B cell (primary cell): ENCODE measurements around the gene PRKCZ. TPM values are rescaled to one million over a fixed set of nuclear protein-coding genes. Genes with fewer than 3 reads are reported as not detected.

Experiments
- ATAC-seq: fragments of 200-7000 bp; cut with Tn5 transposase; one replicate; pipeline ENCODE4 v1.10.0; 2021; ENCODE audit warnings: low read depth, mild to moderate bottlenecking, moderate number of reproducible peaks, moderate library complexity
- CTCF ChIA-PET: fragments of 350-600 bp; sonication (Branson Sonifier 250); formaldehyde crosslinking; loops from one replicate; lab custom pipeline; 2021; ENCODE audit warnings: antibody characterized with exemption, inconsistent platforms; lab: Charles Lee
- POLR2A ChIA-PET: fragments of 350-600 bp; sonication (Branson Sonifier 250); formaldehyde crosslinking; loops from one replicate; lab custom pipeline; 2021; ENCODE audit warnings: antibody characterized with exemption; lab: Charles Lee
- DNase-seq: peaks from one replicate; pipeline ENCODE4 v3.0.0; 2013
- H2AFZ ChIP-seq: 2 replicates; pipeline ENCODE4 v1.6.1; 2012; ENCODE audit warnings: mild to moderate bottlenecking, low read depth, low read length; ENCODE audit not compliant: insufficient read depth, poor library complexity, severe bottlenecking
- H3K27ac ChIP-seq, 2 donors: 1 replicate in 1 of 2; 2 replicates in 1 of 2; pipeline ENCODE4 v1.5.1; 2012 to 2013; ENCODE audit warnings: low read length in 2 of 2, mild to moderate bottlenecking in 2 of 2, moderate library complexity in 1 of 2
- H3K27me3 ChIP-seq, 4 experiments: fragments of 200-600 bp in 1 of 4; sonication (generic) in 1 of 4; replicated peaks in 1 of 4; 1 replicate in 2 of 4; 2 replicates in 2 of 4; pipeline versions ENCODE4 v1.6.1 to v1.7.0; 2013 to 2016; ENCODE audit warnings: low read length in 3 of 4, mild to moderate bottlenecking in 2 of 4, mixed read lengths in 1 of 4, moderate library complexity in 1 of 4; ENCODE audit not compliant: insufficient read depth in 4 of 4, control insufficient read depth in 3 of 4; ENCODE audit errors: control extremely low read depth in 1 of 4
- H3K36me3 ChIP-seq, 2 experiments: replicated peaks in 1 of 2; 1 replicate in 1 of 2; 2 replicates in 1 of 2; pipeline versions ENCODE4 v1.6.1 to v1.7.1; 2013; ENCODE audit warnings: low read length in 1 of 2; ENCODE audit not compliant: insufficient read depth in 2 of 2, control insufficient read depth in 1 of 2; ENCODE audit errors: control extremely low read depth in 1 of 2, extremely low read depth in 1 of 2
- H3K4me1 ChIP-seq, 2 donors: fragments of 200-600 bp in 1 of 2; sonication (generic) in 1 of 2; 1 replicate in 1 of 2; 2 replicates in 1 of 2; pipeline versions ENCODE4 v1.5.1 to v1.6.1; 2013 to 2017; ENCODE audit warnings: low read length in 2 of 2; ENCODE audit not compliant: control insufficient read depth in 2 of 2, insufficient read depth in 2 of 2
- H3K4me2 ChIP-seq: replicated peaks from 2 replicates; pipeline ENCODE3; 2012; ENCODE audit warnings: mild to moderate bottlenecking, low read depth, low read length; ENCODE audit not compliant: poor library complexity, severe bottlenecking
- H3K4me3 ChIP-seq, 5 experiments: fragments of 200-600 bp in 1 of 5; sonication (generic) in 1 of 5; 1 replicate in 3 of 5; 2 replicates in 2 of 5; pipeline versions ENCODE4 v1.5.1 to v1.7.0; 2011 to 2016; ENCODE audit warnings: low read length in 4 of 5, mild to moderate bottlenecking in 4 of 5, low read depth in 2 of 5, control low read depth in 1 of 5, moderate library complexity in 1 of 5; ENCODE audit not compliant: insufficient read depth in 1 of 5; ENCODE audit errors: control extremely low read depth in 1 of 5, extremely low read depth in 1 of 5
- H3K79me2 ChIP-seq: fragments of 200-600 bp; sonication (generic); one replicate; pipeline ENCODE4 v1.6.0; 2016; ENCODE audit warnings: low read length; ENCODE audit not compliant: control insufficient read depth, insufficient read depth
- H3K9ac ChIP-seq: fragments of 200-600 bp; sonication (generic); 2 replicates; pipeline ENCODE4 v1.6.1; 2017; ENCODE audit warnings: mild to moderate bottlenecking, low read length, moderate library complexity
- H3K9me3 ChIP-seq, 3 donors: one replicate each; pipeline versions ENCODE4 v1.6.1 to v1.7.1; 2013; ENCODE audit warnings: low read length in 2 of 3; ENCODE audit not compliant: control insufficient read depth in 2 of 3, insufficient read depth in 1 of 3; ENCODE audit errors: control extremely low read depth in 1 of 3
- H4K20me1 ChIP-seq: 2 replicates; pipeline ENCODE4 v1.6.0; 2012; ENCODE audit warnings: mild to moderate bottlenecking, low read length; ENCODE audit not compliant: insufficient read depth, control insufficient read depth, poor library complexity, severe bottlenecking
- H3K27ac Mint-ChIP-seq: one replicate; pipeline ENCODE4 v1.8.0; 2021; ENCODE audit warnings: mixed read lengths
- H3K27me3 Mint-ChIP-seq: one replicate; pipeline ENCODE4 v1.8.0; 2021; ENCODE audit warnings: mixed read lengths
- H3K4me1 Mint-ChIP-seq: one replicate; pipeline ENCODE4 v1.8.0; 2021; ENCODE audit warnings: mixed read lengths
- H3K4me3 Mint-ChIP-seq: one replicate; pipeline ENCODE4 v1.8.0; 2021; ENCODE audit warnings: mixed read lengths
- H3K9me3 Mint-ChIP-seq: one replicate; pipeline ENCODE4 v1.8.0; 2022; ENCODE audit warnings: mixed read lengths; ENCODE audit not compliant: insufficient read depth
- EZH2 ChIP-seq: IDR thresholded peaks from 2 replicates; pipeline ENCODE4 v1.6.1; 2012; ENCODE audit warnings: borderline replicate concordance, low read depth, mild to moderate bottlenecking, moderate library complexity, low read length; ENCODE audit not compliant: insufficient read depth, poor library complexity, severe bottlenecking
- WGBS: methylation state at CpG from one replicate; pipeline ENCODE4 v1.1.5; 2013; ENCODE audit warnings: missing lambda C conversion rate; ENCODE audit not compliant: insufficient coverage; 5-methylcytosine and 5-hydroxymethylcytosine counted together
- intact Hi-C: fragments of 100-400 bp; cut with micrococcal nuclease; formaldehyde crosslinking; loops from one replicate; pipeline ENCODE4 v1.10.0; 2022
- polyA plus RNA-seq: library from polyadenylated mRNA; depleted of rRNA; stranded (reverse); fragments of >200 nt; gene quantifications from 2 replicates; pipeline ENCODE4 v1.2.3, GENCODE V29; 2012
- total RNA-seq, 2 donors: library from RNA; stranded (reverse); fragments of 120-200 nt in 1 of 2; gene quantifications; 1 replicate in 1 of 2; 2 replicates in 1 of 2; pipeline versions ENCODE4 v1.2.3 to v1.2.4, GENCODE V29; 2013 to 2022
- TF ChIP-seq, protein P1 (sequence below): fragments of 200-600 bp; IDR thresholded peaks from one replicate; pipeline ENCODE4 v1.8.0; 2022; ENCODE audit warnings: antibody characterized with exemption, mild to moderate bottlenecking

The PRKCZ gene
- total and polyA plus RNA-seq, 2 donors (not counting 1 experiment from before 2014, with no cell fraction given) = 17.9 to 53.2 TPM

- peaks cover 25 to 38% of the 10 kb centered on the region in 2 donors for H3K4me1 ChIP-seq
- Mint-ChIP-seq H3K27ac (peak overlapping the region; percentile 68), H3K9me3 (no peaks in the 10 kb centered on the region), H3K4me1 (peaks cover 38% of the 10 kb centered on the region), H3K27me3 (peaks cover 14% of the 10 kb centered on the region), H3K4me3 (peak overlapping the region; percentile 81)
- no peak overlapping the region for H3K27ac ChIP-seq
- ATAC-seq (no peak), DNase-seq (no peak)
- POLR2A ChIA-PET = no interaction called here
- H4K20me1 ChIP-seq = peaks cover 11% of the 10 kb centered on the region
- 78% methylated on average over 23 of the region's 25 CpGs for WGBS
- no peak overlapping the region for H3K4me3 ChIP-seq
- intact Hi-C loops = no loop called here
- TF ChIP-seq EZH2 = no peak
- TF ChIP-seq, protein P1, sequence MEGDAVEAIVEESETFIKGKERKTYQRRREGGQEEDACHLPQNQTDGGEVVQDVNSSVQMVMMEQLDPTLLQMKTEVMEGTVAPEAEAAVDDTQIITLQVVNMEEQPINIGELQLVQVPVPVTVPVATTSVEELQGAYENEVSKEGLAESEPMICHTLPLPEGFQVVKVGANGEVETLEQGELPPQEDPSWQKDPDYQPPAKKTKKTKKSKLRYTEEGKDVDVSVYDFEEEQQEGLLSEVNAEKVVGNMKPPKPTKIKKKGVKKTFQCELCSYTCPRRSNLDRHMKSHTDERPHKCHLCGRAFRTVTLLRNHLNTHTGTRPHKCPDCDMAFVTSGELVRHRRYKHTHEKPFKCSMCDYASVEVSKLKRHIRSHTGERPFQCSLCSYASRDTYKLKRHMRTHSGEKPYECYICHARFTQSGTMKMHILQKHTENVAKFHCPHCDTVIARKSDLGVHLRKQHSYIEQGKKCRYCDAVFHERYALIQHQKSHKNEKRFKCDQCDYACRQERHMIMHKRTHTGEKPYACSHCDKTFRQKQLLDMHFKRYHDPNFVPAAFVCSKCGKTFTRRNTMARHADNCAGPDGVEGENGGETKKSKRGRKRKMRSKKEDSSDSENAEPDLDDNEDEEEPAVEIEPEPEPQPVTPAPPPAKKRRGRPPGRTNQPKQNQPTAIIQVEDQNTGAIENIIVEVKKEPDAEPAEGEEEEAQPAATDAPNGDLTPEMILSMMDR = no peak
- CTCF ChIA-PET = interaction anchor here (1.1 kb wide), 1 partner anchor 92 kb away, joined by 4 read pairs; no protein-coding TSS in a partner anchor
- H3K79me2 ChIP-seq = peaks cover 25% of the 10 kb centered on the region
- H2AFZ ChIP-seq = no peak overlapping the region
- H3K9ac ChIP-seq = no peak overlapping the region
- H3K9me3 ChIP-seq = peaks cover 0 to 3% (median 0%) of the 10 kb centered on the region in 3 donors
- H3K36me3 ChIP-seq = no peaks in the 10 kb centered on the region
- H3K27me3 ChIP-seq = peaks cover 0 to 39% (median 15%) of the 10 kb centered on the region in 4 experiments
- no peak overlapping the region for H3K4me2 ChIP-seq
Measured at GRCh38 chr1:2047749-2048729, 2.2 kb upstream of the PRKCZ start.
